Activated CD4-positive, alpha-beta T cell treated with anti-CD3 and anti-CD28 coated beads for 4 hours (primary cell): Measurements from ENCODE around the gene ATP6V0C.
"Not testable (repeated sequence)": the region's sequence is repeated elsewhere in the genome, so short reads cannot be mapped to it uniquely, and the experiment has no call there.

Source experiments
- DNase-seq, 2 donors: peaks; one replicate each; pipeline ENCODE4 v3.0.0-alpha.2; 2020

The ATP6V0C gene

DNA sequence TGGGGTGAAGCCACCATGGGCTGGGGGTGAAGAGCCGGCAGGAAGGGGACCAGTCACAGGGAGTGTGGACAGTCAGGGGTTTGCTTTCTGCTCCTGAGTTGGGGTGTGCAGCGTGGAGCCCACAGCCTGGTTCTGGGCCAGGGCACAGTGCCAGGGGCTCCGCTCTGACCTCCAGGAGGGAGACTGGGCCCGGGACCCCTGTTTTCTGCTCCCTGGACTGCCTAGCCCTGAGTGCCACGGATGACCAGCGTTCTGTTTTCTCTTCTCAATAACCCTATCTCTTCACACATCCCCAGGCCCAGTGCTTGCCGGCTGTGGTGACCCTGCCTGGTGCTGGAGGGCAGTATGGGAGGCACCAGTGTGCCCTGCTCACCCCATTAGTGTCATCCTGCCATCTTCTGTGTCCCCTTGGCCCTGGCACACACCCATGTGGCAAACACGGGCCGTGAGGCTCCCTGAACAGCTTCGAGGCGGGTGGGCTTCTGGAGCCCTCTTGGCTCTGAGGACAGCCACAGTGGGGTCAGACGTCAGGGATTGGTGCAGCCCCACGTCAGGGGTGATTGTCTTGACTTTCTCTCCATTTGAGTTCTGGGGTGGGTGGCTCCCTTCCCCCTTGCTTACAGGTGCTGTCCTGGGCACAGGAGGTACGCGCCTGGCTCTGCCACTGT is 16.3 kb downstream of the ATP6V0C start:
- DNase-seq: no peak

DNA sequence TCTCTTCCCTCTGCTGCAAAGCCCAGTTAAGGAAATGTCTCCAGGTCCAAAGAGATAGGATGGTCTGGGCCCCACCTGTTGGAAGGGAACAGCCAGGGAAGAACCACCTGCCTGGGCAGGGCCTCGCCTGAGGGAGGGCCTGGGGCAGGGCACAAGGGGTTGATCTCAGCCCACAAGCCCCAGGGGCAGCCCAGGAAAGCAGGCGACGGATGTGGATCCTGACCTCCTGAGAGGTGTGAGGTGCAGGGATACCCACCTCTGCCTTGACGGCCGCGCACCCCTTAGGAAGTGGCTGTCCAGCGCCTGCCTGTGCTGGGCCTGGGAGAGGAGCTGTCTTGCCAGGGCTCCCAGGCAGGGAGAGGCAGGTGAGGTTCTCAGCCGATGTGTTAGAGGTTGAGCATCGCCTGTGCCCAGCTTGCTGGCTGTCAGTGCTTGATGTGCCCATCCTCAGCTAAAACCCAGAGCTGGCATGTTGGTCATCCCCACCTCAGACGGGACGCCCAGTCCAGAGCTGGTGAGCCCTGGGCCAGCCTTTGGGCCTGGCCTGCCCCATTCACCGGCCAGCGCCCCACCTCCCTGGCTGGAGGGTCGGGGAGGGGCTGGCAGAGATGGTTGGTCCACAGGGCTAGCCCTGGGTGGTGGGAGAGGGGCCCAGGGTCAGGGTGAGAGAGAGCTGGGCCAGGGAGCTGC is 17.0 kb downstream of the ATP6V0C start:
- no peak for DNase-seq

DNA sequence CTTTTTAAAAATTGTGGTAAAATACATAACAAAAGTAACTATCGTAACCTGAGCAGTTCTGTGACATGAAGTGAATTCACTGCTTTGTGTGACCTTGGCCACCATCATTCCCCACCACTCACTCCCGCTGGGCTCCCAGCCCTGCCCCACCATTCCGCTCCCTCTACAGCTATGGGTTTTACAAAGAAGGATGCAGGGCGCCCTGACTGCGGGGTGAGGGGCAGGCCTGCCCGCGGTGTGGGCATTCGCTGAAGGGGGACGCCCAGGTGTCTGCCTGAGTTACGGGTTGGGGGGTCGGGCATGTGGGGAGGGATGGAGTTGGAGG is 17.6 kb downstream of the ATP6V0C start, which contains the start of gene CEMP1:
Gene CEMP1 (minus strand): TSS at position 38 of the 325 bp plus-strand sequence. CDS start 335 bp downstream, outside the sequence.
- DNase-seq: no peak

DNA sequence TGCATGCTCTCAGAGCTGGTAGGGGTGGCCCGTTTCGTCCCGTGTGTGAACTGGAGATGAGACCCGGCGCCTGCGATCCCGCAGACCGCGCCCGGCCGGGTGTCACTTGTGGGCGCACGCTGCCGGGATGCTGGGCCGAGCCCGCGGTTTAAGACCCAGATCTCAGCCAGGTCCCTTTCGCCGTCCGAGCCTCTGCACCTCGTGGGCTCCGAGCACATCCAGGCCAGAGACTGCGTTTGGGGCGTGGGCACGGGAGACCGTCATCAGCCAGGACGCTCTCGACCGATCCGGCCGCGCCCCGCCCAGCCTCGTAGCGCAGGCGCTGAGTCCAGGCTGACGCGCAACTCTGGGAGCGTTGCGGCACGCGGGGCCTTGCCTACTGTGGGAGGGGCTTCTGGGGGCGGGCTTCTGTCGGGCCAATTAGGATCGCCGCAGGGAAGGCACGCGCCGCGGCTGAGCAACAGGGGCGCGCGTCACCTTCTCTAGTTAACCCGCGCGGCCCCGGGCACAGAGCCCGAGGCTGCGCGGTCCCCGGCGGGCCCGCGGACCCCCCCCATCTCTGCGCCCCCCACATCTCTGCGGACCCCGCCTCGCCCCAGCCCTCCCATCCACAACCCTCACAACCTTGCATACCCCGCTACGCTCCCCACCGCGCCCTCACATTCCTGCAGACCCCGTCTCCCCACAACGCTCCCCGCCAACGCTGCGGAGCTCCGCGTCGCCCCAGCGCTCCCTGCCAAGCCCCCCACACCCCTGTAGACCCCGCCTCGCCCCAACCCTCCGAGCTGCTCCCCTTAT is 18.1 kb downstream of the ATP6V0C start:
- peak; percentile 96 to 97 for DNase-seq

DNA sequence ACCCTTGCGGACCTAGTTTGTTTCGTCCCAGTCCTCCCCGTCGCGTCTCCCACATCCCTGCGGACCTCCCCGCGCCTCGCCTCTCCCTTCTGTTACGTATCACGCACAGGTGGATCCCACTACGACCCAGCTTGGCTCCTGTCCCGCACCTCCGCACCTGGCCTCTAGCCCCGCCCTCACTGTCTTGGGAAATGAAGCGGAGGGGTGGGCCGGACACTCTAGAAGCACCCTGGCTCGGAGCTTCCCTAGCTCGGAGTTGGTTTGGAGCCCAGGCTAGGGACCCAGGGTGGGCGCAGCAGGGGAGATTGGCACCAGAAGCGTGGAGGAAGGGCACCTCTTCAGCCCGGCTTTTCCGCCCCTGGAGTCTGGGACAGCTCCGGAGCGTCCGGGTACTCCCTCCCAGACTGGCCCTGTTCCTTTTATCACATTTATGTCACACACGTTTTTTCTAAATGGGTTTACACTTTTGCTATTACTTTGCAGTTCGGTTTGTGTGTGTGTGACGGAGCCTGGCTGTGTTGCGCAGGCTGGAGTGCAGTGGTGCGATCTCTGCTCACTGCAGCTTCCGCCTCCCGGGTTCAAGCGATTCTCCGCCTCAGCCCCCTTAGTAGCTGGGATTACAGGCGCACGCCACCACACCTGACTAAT is 18.9 kb downstream of the ATP6V0C start:
- peak in 1 of 2 donors; percentile 49 for DNase-seq

DNA sequence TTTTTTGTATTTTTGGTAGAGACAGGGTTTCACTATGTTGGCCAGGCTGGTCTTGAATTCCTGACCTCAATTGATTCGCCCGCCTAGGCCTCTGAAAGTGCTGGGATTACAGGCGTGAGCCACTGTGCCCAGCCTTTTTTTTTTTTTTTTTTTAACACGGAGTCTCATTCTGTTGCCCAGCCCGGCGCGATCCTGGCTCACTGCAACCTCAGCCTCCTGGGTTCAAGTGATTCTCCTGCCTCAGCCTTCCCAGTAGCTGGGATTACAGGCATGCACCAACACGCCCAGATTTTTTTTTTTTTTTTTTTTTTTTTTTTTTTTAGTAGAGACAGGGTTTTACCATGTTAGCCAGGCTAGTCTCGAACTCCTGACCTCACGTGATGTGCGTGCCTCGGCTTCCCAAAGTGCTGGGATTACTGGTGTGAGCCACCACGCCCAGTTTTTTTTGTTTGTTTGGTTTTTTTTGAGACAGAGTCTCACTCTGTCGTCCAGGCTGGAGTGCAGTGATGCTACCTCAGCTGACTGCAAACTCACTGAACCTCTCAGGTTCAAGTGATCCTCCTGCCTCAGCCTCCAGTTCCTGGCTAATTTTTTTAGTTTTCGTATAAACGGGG is 19.5 kb downstream of the ATP6V0C start:
- DNase-seq: not testable (repeated sequence)

DNA sequence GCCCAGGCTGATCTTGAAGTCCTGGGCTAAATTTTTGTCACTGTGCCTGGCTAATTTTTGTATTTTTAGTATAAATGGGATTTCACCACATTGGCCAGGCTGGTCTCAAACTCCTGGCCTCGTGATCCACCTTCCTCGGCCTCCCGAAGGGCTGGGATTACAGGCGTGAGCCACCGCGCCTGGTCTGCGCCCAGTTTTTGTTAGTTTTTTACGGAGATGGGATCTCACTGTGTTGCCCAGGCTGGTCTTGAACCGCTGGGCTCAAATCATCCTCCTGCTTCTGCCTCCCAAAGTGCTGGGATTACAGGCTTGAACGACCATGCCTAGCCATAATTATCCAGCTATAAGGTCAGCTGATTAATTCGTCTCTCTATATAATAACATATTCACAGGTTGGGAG is 20.2 kb downstream of the ATP6V0C start:
- no peak for DNase-seq

DNA sequence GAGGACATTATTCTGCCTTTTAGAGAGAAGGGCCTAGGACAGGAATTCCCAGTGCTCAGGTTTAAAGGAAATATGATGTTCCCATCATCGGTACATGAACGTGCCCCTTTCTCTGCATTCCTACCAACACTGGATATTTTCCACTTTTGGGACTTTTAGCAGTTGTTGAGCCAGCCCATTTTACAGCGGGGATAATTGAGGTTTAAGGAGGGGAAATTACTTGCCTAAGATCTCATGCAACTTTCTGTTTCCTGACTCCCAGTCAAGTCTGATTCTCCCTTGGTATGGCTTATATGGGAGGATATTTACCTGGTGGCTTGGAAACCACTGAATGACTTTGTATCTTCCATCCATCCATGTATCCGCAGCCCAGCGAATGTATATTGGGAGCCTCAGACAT is 20.6 kb downstream of the ATP6V0C start:
- not testable (repeated sequence) for DNase-seq

DNA sequence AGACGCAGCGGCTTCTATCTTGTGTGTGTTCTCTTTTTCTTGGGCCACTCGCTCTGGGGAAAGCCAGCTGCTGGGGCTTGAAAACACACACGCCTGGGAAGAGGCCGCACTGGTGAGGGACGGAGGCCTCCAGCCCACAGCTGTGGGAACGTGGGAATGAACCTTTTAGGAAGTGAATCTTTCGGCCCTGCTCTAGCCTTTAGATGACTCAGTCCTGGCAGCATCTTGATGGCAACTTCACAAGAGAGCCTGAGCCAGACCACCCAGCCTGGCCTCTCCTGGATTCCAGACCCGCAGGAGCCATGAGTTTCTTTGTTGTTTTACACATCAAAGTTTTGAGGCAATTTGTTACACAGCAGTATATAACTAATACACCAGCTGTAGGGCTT is 21.9 kb downstream of the ATP6V0C start:
- no peak for DNase-seq

DNA sequence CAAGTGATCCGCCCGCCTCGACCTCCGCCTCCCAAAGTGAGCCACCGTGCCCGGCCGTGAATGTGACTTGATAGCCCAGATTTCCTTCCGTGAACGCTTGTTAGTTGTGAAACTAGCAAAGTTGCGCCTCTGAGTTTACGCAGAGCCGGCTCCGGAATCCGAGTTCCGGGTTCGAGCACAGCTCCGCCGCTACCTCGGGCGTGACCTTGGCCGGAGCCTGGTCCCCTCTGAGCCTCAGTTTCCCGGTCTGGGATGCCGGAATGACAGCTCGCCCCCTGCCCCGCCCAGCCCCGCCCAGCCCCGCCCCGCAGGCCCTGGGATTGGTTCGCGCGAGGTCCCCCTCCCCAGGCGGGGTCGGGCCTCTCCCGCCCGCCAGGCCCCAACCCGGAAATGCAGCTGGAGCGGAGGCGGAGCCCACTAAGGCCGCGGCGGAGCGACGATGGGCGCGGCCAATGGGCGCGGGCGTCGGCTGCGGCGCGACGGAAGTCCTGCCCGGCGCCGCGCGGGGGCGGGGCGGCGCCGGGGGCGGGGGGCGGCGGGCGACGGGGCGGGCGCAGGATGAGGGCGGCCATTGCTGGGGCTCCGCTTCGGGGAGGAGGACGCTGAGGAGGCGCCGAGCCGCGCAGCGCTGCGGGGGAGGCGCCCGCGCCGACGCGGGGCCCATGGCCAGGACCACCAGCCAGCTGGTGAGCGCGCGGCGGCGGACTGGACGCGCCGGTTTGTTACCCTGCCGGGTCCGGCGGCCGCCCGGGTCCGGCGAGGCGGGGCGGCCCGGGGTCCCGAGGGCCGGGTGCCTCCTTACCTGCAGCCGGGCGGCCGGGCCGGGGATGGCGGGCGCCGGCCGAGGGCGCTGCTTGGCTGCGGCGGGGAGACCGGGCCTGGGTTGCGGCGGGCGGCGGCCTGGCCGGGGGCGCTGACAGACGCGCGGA is 24.0 kb downstream of the ATP6V0C start, which contains the start of gene PDPK1:
Gene PDPK1 (plus strand): TSS at position 571 of the 929 bp plus-strand sequence. CDS start 92 bp downstream, at position 663.
- peak; percentile 89 to 94 for DNase-seq

DNA sequence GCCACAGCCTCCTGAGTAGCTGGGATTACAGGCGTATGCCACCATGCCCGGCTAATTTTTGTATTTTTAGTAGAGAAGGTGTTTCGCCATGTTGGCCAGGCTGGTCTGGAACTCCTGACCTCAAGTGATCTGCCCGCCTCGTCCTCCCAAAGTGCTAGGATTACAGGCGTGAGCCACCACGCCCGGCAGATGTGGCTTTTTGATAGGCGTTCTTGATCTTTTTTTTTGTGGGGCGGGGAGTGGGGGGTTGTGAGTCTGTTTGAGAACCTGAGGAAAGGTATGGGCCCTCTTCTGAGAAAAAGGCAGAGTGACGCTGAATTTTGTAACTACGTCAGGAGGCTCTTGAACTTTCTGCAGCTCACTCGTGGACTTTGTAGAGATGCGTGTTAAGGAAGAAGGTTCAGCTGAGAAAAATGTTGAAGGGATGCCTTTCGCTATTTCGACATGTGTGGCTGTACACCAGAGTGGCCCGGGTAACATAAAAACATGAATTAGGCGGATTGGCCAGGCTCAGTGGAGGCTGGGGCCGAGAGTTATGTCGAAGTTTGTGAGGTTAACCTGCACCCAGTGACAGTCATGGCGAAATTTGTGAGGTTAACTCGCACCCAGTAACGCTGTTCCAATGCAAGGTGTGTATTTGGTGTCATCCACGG is 25.6 kb downstream of the ATP6V0C start:
- DNase-seq: not testable (repeated sequence)

DNA sequence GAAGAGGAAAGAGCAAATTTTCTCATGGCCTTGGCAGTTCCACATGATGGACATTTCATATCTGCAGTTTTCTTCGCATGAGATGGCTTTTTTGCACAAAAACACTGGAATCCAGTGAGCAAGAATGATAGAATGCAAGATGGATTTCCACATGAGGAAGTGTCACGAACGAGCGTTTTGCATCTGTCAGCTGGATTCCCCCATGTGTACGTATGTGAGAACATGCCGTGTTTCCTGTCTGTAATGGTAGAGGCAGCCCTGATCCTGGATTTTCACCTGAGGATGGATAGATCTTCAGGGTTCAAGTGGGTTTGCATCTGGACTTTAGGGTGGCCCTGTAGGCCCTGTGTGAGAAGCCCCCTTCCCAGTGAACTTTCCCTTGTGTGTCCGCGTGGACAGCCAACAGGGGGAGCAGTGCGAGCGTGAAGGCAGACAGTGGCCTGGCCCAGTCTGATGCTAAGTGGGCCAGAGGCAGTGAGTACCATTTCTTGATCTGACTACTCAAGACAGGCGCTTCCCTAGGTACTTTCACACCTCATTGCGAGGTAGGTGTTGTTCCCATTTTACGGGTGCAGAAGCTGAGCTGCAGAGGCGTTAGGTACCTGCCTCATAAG is 26.2 kb downstream of the ATP6V0C start:
- DNase-seq: not testable (repeated sequence)

DNA sequence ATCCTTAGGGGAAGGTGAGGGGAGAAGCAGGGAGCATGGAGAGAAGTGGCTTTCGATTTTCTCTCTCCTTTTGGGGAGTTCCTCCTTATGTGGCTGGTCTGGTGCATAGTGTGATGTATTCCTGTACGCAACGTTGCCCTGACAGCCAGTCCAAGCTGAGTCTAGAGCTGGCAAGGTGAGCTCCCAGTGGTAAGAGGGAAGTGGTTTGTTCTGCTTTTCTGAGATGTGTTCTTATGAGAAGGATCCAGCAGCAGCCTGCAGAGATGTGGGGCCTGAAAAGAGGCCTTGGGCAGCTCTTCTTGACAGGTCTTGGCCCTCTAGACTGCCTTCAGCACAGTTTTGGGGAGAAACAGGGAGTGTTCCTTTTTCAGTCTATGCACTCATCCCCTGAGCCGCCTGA is 27.2 kb downstream of the ATP6V0C start:
- DNase-seq: not testable (repeated sequence)

DNA sequence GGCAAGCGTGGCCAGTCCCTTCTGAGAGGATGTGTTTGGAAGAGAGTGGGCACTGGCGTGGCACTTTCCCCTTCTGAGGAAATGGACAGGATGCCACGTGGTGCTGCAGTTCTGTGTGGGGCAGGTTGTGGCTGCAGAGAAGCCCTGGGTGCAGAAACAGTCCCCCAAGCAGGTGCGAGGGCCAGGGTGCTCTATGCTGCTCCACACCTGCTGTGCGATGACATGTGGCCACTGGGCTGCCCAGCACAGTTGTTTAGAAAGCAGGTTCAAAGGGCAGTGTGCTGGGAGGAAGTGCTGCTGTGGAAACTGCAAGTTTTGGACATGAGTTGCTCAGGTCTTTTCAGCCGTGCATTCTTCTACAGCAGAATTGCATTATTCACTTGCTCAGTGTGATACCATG is 27.7 kb downstream of the ATP6V0C start:
- DNase-seq: not testable (repeated sequence)

DNA sequence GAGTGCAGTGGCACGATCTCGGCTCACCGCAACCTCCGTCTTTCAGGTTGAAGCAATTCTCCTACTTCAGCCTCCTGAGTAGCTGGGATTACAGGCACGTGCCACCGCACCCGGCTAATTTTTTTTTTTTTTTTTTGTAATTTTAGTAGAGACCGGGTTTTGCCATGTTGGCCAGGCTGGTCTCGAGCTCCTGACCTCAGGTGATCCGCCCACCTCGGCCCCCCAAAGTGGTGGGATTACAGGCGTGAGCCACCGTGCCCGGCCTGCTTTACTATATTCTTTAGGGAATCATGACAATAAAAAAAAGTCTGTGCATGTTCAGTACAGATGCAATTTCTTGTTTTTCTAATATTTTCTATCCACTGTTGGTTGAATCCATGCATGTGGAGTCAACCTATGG is 30.0 kb downstream of the ATP6V0C start:
- DNase-seq: not testable (repeated sequence)

DNA sequence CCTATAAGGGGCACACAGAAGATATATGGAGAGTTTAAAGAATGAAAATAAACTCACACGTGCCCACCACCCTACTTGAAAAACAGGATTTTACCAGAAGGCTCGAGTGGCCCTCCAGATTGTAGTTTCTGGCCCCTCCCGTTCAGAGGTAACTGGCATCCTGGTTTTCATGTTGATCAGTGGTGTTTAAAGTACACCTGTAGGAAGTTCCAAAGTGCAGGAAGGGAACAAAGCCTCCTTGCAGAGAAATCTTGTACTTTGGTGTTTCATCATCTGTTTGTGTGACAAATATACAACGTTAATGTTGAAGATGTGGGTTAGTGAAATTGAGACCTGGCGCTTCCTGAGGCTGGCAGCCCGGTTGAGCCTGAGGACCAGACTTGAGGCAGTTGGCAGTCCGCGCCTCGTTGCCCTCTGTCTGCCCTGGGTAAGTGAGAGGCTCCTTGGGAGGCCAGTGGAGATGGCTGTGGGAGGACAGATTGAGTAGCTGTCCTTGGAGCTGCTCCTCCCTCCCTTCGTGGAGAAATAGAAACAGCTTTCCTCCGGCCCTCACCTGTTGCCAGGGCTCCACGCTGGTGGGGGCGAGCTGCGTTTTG is 36.6 kb downstream of the ATP6V0C start:
- not testable (repeated sequence) for DNase-seq

DNA sequence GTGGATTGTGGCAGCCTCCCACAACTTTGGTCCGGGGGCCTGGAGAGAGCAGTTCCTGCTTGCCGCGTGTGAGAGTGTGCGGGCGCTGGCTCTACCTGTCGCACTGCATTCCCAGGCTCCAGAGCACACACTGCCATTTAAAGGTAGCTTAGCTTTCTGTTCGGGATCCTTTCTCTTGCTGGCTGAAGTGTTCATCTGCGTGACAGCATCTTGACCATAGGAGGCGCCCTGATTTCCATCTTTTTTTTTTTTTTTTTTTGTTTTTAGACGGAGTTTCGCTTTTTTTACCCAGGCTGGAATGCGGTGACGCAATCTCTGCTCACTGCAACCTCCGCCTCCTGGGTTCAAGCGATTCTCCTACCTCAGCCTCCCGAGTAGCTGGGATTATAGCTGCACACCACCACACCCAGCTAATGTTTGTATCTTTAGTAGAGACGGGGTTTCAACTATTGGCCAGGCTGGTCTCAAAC is 37.7 kb downstream of the ATP6V0C start:
- DNase-seq: peak in 1 of 2 donors; percentile 0

DNA sequence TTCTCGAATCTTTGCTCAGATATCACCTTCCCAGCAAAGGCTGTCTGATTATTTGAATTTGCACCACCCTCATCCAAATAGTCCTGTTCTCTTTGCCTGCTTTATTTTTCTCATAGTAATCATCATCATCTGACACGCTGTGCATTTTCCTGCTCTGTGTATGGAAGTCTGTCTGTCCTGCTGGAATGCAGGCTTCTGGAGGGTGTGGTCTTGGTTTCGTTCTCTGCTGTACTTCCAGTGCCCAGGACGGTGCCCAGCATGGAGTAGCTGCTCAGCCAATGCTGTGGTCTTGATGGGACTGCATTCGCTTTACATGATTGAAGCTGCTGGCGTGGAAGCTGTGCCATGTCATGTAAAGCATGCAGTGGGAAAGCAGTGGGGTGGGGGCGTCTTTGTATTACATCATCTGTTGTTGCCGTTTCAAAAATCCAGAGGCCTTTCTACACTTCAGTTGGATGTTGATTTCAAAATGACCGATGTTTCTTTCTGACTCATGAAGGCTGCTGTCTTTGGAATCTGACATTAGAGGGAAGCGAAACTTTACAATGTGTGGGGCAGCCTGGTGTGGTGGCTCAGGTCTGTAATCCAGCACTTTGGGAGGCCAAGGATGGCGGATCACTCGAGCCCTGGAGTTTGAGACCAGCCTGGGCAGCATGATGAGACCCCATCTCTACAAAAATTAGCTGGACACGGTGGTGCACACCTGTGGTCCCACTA is 41.1 kb downstream of the ATP6V0C start:
- DNase-seq: not testable (repeated sequence)

DNA sequence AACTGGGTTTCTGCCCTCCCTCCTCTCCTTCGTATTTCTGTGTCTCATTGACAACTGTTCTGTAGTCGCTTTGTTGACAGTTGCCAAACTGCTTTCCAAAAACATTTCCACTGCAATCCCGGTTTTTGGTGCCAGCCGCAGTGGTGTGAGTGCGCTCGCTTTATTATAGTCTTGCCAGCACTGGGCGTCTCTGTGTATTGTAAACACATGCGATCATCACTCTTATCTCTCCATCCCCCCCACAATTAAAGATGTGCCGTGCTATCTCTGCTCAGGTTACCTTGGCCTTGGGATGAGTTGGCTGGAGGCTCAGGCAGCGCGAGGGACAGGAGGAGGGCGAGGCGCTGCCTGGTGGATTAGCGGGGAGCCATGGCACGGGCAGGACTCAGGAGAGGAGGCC is 43.4 kb downstream of the ATP6V0C start:
- DNase-seq: not testable (repeated sequence)
